HG03354 (cell line): Measurements from ENCODE around the gene SH3TC2.
A peak's percentile ranks its signal among the peaks of the same experiment; 100 is the strongest.

Experiments used
- ATAC-seq: cut with Tn5 transposase; IDR thresholded peaks from one replicate; pipeline ENCODE4 v1.9.1; 2021; ENCODE audit warnings: mild to moderate bottlenecking; ENCODE audit not compliant: unreplicated experiment, poor library complexity, severe bottlenecking

The SH3TC2 gene

DNA sequence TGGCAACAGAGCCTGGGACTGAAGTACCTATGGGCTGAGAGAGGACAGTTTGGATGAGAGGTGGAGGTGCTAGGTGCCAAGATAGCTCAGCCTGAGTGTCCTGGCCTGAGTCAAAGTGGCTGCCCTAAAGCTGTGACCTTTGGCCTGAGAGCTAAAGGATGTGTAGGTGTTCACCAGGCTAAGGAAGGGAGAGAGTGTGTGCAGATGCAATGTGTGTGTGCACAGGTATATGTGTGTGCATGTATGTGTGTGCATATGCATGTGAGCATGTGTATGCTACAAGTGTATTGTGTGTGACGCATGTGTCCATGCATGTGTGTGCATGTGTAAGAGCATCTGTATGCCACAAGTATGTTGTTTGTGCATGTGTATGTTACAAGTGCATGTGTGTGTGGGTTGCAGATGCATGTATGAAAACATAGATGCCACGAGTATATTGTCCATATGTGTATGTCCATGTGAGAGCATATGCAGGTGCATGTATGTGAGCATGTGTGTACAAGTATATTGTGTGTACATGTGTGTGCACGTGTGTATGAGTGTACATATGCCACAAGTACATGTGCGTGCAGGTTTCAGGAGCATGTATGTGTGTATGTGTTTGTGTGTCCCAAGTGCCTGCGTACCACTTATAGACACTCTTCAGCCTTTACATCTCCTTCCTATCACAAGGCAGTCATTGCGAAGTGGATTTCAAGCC lies 102.6 kb downstream of the SH3TC2 start:
- ATAC-seq, result no peak

GRCh38 chr5:148957591-148958202 lies 105.2 kb downstream of the SH3TC2 start:
- ATAC-seq, result peak; percentile 82

DNA sequence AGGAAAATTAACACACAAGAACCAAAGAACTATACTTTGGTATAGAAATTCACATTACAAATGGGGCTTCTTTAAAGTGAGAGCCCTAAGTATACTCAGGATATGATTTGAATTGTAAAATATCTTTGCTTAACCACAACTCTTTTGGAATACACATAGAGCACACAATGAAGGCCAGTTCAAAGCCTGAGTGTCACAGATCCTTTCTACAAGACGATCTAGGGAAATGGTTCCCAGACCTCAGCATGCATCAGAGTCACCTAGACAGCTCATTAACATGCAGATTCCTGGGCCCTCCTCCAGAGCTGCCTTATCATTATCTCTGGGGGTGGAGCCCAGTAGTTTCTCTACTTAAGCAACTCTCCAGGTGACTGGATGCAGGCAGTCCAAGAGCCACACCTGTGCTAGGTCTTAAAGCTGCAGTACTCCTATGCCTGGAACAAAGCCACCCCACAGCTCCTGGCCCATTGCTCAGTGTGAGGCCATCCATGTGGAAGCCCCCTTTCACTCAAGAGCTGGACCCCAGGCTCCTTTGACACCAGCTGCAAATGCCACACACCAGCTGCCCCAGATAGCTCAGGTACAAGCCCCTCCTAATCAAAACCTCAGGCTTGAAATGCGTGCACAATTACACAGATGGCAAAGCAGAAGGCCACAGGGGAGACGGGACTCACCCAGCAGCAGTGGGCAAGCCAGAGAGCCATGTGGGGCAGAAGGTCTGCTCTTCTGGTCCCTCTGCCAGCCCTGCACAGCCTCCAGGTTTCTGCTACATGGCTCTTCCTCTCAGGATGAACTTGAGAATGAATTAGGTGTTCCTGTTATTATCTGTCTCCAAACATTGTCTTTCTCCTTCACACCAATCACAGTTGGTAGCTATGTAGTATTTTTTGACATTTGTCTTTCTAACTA lies 106.1 kb downstream of the SH3TC2 start:
- ATAC-seq, result no peak
